ENCODE results near the gene TRIO.

The TRIO gene

GRCh38 chr5:14305045-14305444 lies 161.9 kb downstream of the TRIO start:
- no peak for DNase-seq

- no peak for DNase-seq
Observed at GRCh38 chr5:14306329-14306815, 163.2 kb downstream of the TRIO start.

- DNase-seq, result no peak
Observed at GRCh38 chr5:14308384-14309154, 165.4 kb downstream of the TRIO start.

- no peak for DNase-seq
Observed at GRCh38 chr5:14309199-14309598, 166.1 kb downstream of the TRIO start.

GRCh38 chr5:14309878-14310531 lies 166.9 kb downstream of the TRIO start:
- no peak for DNase-seq

GRCh38 chr5:14310901-14311300 lies 167.8 kb downstream of the TRIO start:
- peak; percentile 94 for DNase-seq

GRCh38 chr5:14313986-14314690 lies 171.0 kb downstream of the TRIO start:
- no peak for DNase-seq

- peak; percentile 85 for DNase-seq
Observed at GRCh38 chr5:14316471-14316870, 173.3 kb downstream of the TRIO start.

- DNase-seq, result no peak
Observed at GRCh38 chr5:14319102-14319501, 176.0 kb downstream of the TRIO start.

- no peak for DNase-seq
Observed at GRCh38 chr5:14321936-14322335, 178.8 kb downstream of the TRIO start.

GRCh38 chr5:14322437-14323187 lies 179.5 kb downstream of the TRIO start:
- no peak for DNase-seq

- no peak for DNase-seq
Observed at GRCh38 chr5:14323466-14323865, 180.3 kb downstream of the TRIO start.

- DNase-seq, result no peak
Observed at GRCh38 chr5:14325369-14325768, 182.2 kb downstream of the TRIO start.

- no peak for DNase-seq
Observed at GRCh38 chr5:14326035-14326903, 183.1 kb downstream of the TRIO start.

- DNase-seq, result no peak
Observed at GRCh38 chr5:14327624-14328023, 184.5 kb downstream of the TRIO start.

- no peak for DNase-seq
Observed at GRCh38 chr5:14328144-14328543, 185.0 kb downstream of the TRIO start.

- no peak for DNase-seq
Observed at GRCh38 chr5:14330291-14330690, 187.1 kb downstream of the TRIO start.

- no peak for DNase-seq
Observed at GRCh38 chr5:14330729-14331385, 187.7 kb downstream of the TRIO start.

GRCh38 chr5:14331386-14331781 lies 188.2 kb downstream of the TRIO start:
- no peak for DNase-seq

GRCh38 chr5:14332038-14332631 lies 189.0 kb downstream of the TRIO start:
- no peak for DNase-seq

GRCh38 chr5:14332746-14333145 lies 189.6 kb downstream of the TRIO start:
- no peak for DNase-seq

All from DMS 273 treated with DMSO at 0.1 percent for 48 hours (cell line).